Inferior parietal cortex (tissue), 1 donor: ENCODE data around the gene CD300E.
A peak's percentile ranks its signal among the peaks of the same experiment; 100 is the strongest.
"Not testable (repeated sequence)": the region's sequence is repeated elsewhere in the genome, so short reads cannot be mapped to it uniquely, and the experiment has no call there.

Source experiments
- DNase-seq: peaks from one replicate; pipeline ENCODE4 v3.0.0-alpha.2; 2016; ENCODE audit errors: extremely low spot score

CD300E gene

GRCh38 chr17:74599023-74599399, 24.5 kb downstream of the CD300E start:
- no peak for DNase-seq

- no peak for DNase-seq
Observed at GRCh38 chr17:74598346-74599022, 25.1 kb downstream of the CD300E start.

GRCh38 chr17:74597069-74597790, 26.3 kb downstream of the CD300E start:
- DNase-seq = no peak

- no peak for DNase-seq
Observed at GRCh38 chr17:74595037-74595750, 28.3 kb downstream of the CD300E start.

- no peak for DNase-seq
Observed at GRCh38 chr17:74592087-74592990, 31.2 kb downstream of the CD300E start, which contains the start of gene CD300LD. CD300LD (minus strand) TSS chr17:74592283; CDS start chr17:74592202, 81 bp downstream.

DNA sequence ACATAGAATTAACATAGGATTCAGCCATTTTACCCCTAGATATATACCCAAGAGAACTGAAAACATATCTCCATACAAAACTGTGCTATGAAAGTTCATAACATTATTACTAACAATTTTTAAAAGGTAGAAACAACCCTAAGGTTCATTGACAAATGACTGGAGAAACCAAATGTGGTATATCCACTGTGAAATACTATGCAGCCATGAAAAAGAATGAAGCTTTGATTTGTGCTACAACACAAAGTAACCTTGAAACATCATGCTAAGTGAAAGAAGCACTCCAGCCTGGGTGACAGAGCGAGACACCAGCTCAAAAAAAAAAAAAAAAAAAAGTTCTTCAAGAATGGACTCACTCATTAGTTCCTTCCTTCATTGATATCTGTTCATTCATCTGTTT, 32.0 kb downstream of the CD300E start:
- no peak for DNase-seq

GRCh38 chr17:74585711-74586110, 37.8 kb downstream of the CD300E start:
- DNase-seq = no peak

GRCh38 chr17:74584292-74585060, 39.1 kb downstream of the CD300E start:
- no peak for DNase-seq

DNA sequence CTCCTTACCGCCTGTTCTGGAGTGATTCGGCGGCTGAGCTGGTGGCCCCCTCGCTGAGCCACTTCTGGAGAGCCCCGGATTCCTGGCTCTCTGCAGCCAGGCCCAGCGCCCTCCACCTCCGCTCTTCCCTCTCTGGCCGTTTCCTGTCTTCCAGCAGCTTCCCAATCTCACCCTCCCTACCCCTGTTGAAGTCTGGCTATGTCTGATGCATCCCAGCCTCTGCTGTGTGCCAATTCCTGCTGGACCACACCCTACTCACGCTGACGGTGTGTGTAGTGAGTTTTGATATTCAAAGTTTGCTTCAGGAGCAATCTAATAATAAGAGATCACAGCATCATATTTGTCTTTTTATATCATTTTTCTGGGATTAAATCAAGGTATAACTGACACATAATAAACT, 40.9 kb downstream of the CD300E start:
- no peak for DNase-seq

DNA sequence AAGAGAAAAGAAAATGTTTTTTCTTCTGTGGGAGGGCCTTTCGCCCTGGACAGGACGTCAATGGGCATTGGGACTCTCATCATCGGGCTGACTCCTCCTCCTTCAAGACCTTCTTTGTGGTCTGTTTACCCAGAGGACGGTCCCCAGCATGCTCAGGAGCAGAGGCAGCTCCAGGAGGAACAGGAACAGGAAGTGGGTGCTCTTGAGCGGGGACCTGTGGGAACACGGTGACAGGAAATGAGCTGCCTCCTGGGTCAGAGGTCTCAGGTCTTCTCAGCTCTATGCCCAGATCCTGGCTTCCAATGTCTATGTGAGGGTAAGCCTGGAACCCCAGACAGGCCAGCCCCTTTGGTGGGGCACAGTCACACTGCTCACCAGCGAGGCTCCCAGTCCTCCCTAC, 43.6 kb downstream of the CD300E start:
- DNase-seq = no peak

DNA sequence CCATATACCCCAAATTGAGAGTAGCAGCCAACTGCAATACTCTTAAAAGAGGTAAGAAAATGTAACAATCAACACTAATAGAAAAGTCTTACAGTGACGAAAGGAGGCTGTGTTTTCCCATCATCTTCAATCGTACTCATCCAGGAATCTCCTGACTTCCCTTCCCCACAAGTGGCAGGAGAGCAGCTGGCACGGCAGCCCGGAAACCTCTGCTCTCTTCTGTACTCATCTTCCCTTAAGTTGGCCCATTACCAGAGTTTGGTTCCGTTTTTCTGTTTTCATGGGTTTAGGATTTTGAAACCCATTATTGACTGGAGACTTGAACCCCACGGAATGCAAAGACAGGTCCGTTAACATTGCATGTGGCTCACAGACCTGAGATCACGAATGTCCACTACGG, 44.6 kb downstream of the CD300E start:
- no peak for DNase-seq

DNA sequence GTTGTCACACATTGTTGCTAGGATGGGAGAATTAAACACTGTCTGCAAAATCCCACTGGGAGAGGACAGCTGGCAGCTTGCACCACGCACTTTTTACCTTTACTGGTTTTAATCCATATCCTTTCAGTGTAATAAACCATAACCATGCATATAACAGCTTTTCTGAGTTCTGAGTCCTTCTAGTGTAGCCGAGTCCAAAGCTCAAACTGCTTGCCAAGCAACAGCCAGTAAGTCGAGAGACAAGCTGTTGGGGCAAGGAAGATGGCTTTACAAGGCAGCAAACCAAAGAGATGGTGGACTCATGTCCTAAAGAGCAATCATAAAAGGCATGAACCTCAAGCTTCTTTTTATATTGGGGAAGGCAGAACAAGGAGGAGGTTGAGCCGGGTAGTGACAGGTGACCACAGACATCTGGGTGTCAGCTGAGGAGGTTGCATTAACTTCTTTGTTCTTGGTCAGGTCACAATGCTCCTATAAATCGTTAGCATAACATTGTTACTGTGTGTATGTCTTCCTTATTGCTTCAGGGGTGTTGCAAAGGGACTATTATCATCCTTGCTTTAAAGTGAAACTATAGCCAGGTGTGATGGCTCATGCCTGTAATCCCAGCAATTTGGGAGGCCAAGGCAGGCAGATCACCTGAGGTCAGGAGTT, 48.9 kb downstream of the CD300E start:
- no peak for DNase-seq

DNA sequence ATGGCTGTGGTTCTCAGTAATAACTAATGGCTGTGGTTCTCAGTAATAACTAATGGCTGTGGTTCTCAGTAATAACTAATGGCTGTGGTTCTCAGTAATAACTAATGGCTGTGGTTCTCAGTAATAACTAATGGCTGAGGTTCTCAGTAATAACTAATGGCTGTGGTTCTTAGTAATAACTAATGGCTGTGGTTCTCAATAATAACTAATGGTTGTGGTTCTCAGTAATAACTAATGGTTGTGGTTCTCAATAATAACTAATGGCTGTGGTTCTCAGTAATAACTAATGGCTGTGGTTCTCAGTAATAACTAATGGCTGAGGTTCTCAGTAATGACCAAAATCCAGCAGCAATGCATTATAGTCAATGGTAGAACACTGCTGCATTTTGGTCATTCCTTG, 49.9 kb downstream of the CD300E start:
- not testable (repeated sequence) for DNase-seq

GRCh38 chr17:74573169-74573568, 50.4 kb downstream of the CD300E start:
- no peak for DNase-seq

DNA sequence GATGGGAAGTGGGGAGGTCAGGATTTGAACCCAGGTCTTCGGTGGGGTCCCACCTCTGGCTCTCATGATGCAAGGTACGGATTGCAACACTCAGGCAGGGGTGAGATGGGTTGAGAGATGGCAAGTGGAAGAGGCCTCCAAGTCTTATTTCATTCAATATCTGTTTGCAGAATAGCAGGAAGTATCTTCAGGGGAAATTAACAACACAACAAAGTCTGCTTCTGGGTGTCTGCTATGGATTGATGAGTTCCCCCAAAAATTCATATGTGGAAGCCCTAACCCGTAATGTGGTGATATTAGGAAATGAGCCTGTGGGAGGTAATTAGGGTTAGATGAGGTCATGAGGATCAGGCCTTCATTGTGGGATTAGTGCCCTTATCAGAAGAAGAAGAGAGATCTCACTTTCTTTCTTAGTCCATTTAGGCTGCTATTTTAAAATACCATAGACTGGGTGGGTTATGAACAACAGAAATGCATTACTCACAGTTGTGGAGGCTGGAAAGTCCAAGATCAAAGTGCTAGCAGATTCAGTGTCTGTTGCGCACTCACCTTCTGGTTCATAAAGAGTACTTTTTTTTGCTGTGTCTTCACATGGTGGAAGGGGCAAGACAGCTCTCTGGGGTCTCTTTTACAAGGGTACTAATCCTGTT, 51.8 kb downstream of the CD300E start:
- no peak for DNase-seq

GRCh38 chr17:74569020-74570003, 54.2 kb downstream of the CD300E start:
- DNase-seq = peak; percentile 38

- no peak for DNase-seq
Observed at GRCh38 chr17:74568106-74568873, 55.2 kb downstream of the CD300E start.

DNA sequence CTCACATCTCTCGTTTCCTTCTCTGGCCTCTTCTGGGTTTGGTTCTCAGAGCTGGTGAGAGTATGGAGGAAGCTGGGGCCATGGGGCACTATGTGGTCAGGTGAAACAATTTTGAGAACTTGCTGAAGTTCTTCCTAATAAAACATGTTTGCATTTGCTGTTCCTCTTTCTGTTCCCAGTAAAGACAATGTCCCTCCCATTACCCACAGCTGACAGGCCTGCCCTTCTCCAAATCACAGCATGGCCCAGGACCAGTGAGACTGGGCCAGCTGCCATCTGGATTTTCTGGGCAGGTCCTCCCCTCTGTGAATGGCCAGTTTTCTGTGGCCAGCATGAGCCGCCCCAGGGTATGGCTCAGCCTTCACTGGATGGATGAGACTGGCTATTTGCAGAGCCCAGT, 56.1 kb downstream of the CD300E start, which contains the start of gene CD300H:
TSS of gene CD300H (minus strand) at position 113 of the 400 bp plus-strand sequence.
- DNase-seq = no peak
